DND-41 (cell line): ENCODE results near the gene JARID2.

Experiments used
- EZH2 ChIP-seq: IDR thresholded peaks from 3 replicates; pipeline ENCODE4 v1.6.1; 2012; ENCODE audit warnings: borderline replicate concordance, low read depth, mild to moderate bottlenecking, moderate library complexity, low read length, inconsistent platforms; ENCODE audit not compliant: severe bottlenecking
- TF ChIP-seq, protein P1 (sequence below): IDR thresholded peaks from 2 replicates; pipeline ENCODE4 v1.5.1; 2012; ENCODE audit warnings: borderline replicate concordance, low read length, moderate library complexity, mild to moderate bottlenecking; ENCODE audit not compliant: poor library complexity, severe bottlenecking; ENCODE audit errors: extremely low read depth

GRCh38 chr6:15267221-15267620, 21.4 kb downstream of the JARID2 start:
- no peak for TF ChIP-seq EZH2
- TF ChIP-seq, protein P1, sequence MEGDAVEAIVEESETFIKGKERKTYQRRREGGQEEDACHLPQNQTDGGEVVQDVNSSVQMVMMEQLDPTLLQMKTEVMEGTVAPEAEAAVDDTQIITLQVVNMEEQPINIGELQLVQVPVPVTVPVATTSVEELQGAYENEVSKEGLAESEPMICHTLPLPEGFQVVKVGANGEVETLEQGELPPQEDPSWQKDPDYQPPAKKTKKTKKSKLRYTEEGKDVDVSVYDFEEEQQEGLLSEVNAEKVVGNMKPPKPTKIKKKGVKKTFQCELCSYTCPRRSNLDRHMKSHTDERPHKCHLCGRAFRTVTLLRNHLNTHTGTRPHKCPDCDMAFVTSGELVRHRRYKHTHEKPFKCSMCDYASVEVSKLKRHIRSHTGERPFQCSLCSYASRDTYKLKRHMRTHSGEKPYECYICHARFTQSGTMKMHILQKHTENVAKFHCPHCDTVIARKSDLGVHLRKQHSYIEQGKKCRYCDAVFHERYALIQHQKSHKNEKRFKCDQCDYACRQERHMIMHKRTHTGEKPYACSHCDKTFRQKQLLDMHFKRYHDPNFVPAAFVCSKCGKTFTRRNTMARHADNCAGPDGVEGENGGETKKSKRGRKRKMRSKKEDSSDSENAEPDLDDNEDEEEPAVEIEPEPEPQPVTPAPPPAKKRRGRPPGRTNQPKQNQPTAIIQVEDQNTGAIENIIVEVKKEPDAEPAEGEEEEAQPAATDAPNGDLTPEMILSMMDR = no peak
